ENCODE data around the gene GRID2. TPM values are rescaled to one million over a fixed set of nuclear protein-coding genes. Genes with fewer than 3 reads are reported as not detected.
"Not testable (repeated sequence)": the region's sequence is repeated elsewhere in the genome, so short reads cannot be mapped to it uniquely, and the experiment has no call there.

GRID2 gene
- total RNA-seq, 6 donors from 2014 or later, result 0.76 TPM; not detected in 5

GRCh38 chr4:92406488-92406887, 102.7 kb downstream of the GRID2 start:
- DNase-seq, result no peak
- no peaks in the 10 kb centered on the region for H3K36me3 ChIP-seq
- no peaks in the 10 kb centered on the region for H3K4me1 ChIP-seq
- H3K27me3 ChIP-seq, result no peaks in the 10 kb centered on the region
- no peaks in the 10 kb centered on the region for H3K9me3 ChIP-seq
- no peak for TF ChIP-seq POLR2A (IDR thresholded peaks at IDR 0.05)
- TF ChIP-seq EP300 (IDR thresholded peaks at IDR 0.05), result no peak
- TF ChIP-seq POLR2AphosphoS5 (IDR thresholded peaks at IDR 0.05), result no peak
- no peak for TF ChIP-seq CTCF (IDR thresholded peaks at IDR 0.05)
- no peak for ATAC-seq (ENCODE audit: low FRiP score in 2 of 2)
- H3K4me3 ChIP-seq, result no peak overlapping the region
- H3K27ac ChIP-seq, result no peak overlapping the region
- WGBS, 2 donors, result 86 to 94% methylated on average over 1 of the region's 1 CpG

GRCh38 chr4:92421920-92422319, 118.2 kb downstream of the GRID2 start:
- 65 to 74% methylated on average over 2 of the region's 2 CpGs for WGBS, 2 donors
- H3K27me3 ChIP-seq, result no peaks in the 10 kb centered on the region
- no peak for TF ChIP-seq POLR2AphosphoS5 (IDR thresholded peaks at IDR 0.05)
- no peak for TF ChIP-seq POLR2A (IDR thresholded peaks at IDR 0.05)
- no peak for TF ChIP-seq CTCF (IDR thresholded peaks at IDR 0.05)
- TF ChIP-seq EP300 (IDR thresholded peaks at IDR 0.05), result no peak
- no peaks in the 10 kb centered on the region for H3K9me3 ChIP-seq
- ATAC-seq (ENCODE audit: low FRiP score in 2 of 2) (no peak), DNase-seq (no peak)
- no peak overlapping the region for H3K27ac ChIP-seq
- H3K4me1 ChIP-seq, result no peaks in the 10 kb centered on the region
- no peaks in the 10 kb centered on the region for H3K36me3 ChIP-seq
- H3K4me3 ChIP-seq, result no peak overlapping the region

GRCh38 chr4:92433272-92433758, 129.5 kb downstream of the GRID2 start:
- no peaks in the 10 kb centered on the region for H3K27me3 ChIP-seq
- H3K4me1 ChIP-seq, result no peaks in the 10 kb centered on the region
- no peaks in the 10 kb centered on the region for H3K36me3 ChIP-seq
- DNase-seq (no peak), ATAC-seq (ENCODE audit: low FRiP score in 2 of 2) (no peak)
- WGBS, 2 donors, result 97 to 100% methylated on average over 1 to 4 of the region's 4 CpGs
- no peak overlapping the region for H3K27ac ChIP-seq
- H3K9me3 ChIP-seq, result peaks cover 0 to 6% (median 0%) of the 10 kb centered on the region in 4 donors
- TF ChIP-seq EP300 (IDR thresholded peaks at IDR 0.05) (no peak), POLR2AphosphoS5 (IDR thresholded peaks at IDR 0.05) (no peak), POLR2A (IDR thresholded peaks at IDR 0.05) (no peak), CTCF (IDR thresholded peaks at IDR 0.05) (no peak)
- no peak overlapping the region for H3K4me3 ChIP-seq

- H3K4me1 ChIP-seq; DNase-seq; H3K36me3 ChIP-seq; ATAC-seq (ENCODE audit: low FRiP score in 2 of 2); H3K27me3 ChIP-seq; H3K9me3 ChIP-seq; H3K4me3 ChIP-seq; H3K27ac ChIP-seq: not testable (repeated sequence)
- whole genome bisulfite sequencing, 2 donors, result 72 to 88% methylated on average over 6 of the region's 6 CpGs
Measured at GRCh38 chr4:92438722-92439121, 135.0 kb downstream of the GRID2 start.

- not testable (repeated sequence) for H3K4me1 ChIP-seq; H3K27ac ChIP-seq; ATAC-seq (ENCODE audit: low FRiP score in 2 of 2); H3K36me3 ChIP-seq; H3K27me3 ChIP-seq; H3K4me3 ChIP-seq; H3K9me3 ChIP-seq
- WGBS, 2 donors, result 92 to 96% methylated on average over 14 to 20 of the region's 20 CpGs
- DNase-seq, result peak in 1 of 2 donors; percentile 30
Measured at GRCh38 chr4:92442131-92442530, 138.4 kb downstream of the GRID2 start.

GRCh38 chr4:92444143-92444843, 140.5 kb downstream of the GRID2 start:
- not testable (repeated sequence) for H3K36me3 ChIP-seq; H3K27ac ChIP-seq; DNase-seq; H3K4me1 ChIP-seq; ATAC-seq (ENCODE audit: low FRiP score in 2 of 2); H3K9me3 ChIP-seq; H3K27me3 ChIP-seq; H3K4me3 ChIP-seq
- WGBS, 2 donors, result 82 to 88% methylated on average over 13 of the region's 13 CpGs

All from upper lobe of left lung (tissue), 6 donors.